Cardiac ventricle fibroblast (primary cell): Measurements from ENCODE around the gene TFB1M. TPM values are rescaled to one million over a fixed set of nuclear protein-coding genes. Genes with fewer than 3 reads are reported as not detected.

Experiments
- total RNA-seq: library from RNA; depleted of rRNA; stranded (reverse); fragments of >200 nt; gene quantifications from 2 replicates; pipeline ENCODE4 v1.2.3, GENCODE V29; 2015

TFB1M gene
- total RNA-seq = 5.7 and 9.0 TPM in 2 replicates

DNA sequence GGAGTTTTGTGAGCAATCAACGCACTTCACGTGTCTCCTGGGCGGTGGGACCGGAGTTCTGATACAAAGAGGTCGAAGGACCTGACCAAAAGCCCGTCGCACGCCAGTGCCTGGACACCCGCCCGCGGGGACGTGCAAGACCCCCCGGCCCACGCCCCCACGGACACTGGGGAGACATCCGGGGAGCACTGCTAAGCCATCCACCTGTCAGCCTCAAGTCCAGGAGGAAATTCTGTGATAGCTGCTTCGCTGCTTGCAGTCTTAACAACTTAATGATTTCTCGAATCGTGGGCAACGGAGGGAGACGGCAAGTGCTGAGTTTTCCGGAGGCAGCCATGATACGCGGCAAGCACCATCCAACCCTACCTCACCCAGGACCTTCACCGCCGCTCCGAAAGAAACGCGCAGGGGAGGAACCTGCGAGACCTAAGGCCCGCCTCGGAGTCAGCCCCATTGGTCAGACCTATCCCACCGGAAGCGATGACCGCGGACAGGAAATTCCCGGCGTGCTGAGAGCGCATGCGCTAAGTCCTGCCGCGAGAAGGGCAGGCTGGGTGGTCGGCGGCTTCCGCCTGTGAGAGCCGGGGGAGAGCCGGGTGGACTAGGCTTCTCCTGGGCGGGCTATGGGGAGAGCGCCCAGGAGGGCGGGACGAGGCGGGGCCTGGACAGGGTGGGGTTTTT is at the start of gene TFB1M:
Gene TFB1M, minus strand, starts transcription at position 393 of the 681 bp plus-strand sequence. Its CDS starts 56 bp downstream, at position 337.

DNA sequence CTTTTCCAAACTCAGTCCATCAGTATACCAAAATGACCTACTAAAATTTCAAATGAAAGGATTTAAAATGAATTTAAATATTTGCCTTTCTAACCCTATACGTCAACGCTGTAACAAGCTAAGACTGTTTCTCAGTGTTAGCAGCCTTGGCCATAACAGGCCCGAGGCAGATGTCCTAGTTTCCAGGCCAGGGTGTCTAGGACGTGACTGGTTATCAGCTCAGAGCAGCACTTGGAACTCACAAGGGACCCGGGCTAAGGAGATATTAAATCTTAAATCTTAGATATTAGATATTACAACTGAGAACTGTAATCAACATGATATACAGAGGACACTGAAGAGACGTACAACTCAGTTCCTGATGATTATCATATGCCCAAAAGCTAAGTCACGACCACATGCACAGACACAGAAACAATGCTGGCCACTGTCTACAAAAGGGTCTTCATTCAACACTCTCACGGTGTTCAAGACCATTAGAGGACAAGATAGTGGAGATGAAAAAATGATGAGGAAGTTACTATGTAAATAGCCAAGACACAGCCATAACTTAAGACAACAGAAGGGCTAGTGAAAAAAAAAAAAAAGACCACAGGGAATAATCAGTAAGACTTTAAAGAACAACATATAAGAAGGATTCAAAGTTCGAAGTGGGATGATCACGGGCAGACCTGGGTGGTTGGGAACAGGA is 50.8 kb downstream of the TFB1M start, which contains the start of gene CLDN20:
Gene CLDN20, plus strand, starts transcription at position 641 of the 691 bp plus-strand sequence. CDS start 11,707 bp downstream, outside the sequence.

Other genes starting within 250 kb of the TFB1M start
- gene CLDN20, start 50.5 kb downstream of the TFB1M start, total RNA-seq = not detected in 2 replicates
- not detected in 2 replicates for gene NOX3, start 141.4 kb upstream of the TFB1M start, total RNA-seq